ENCODE data around the gene DGKG. TPM values are rescaled to one million over a fixed set of nuclear protein-coding genes. Genes with fewer than 3 reads are reported as not detected.
A peak's percentile ranks its signal among the peaks of the same experiment; 100 is the strongest.

Gene DGKG
- polyA plus RNA-seq, 6 donors from 2014 or later, result 0.30 to 0.68 (median 0.54) TPM; not detected in 2

- ATAC-seq (ENCODE audit: low read depth in 2 of 2), result no peak
- no peak for DNase-seq
- H3K9me3 Mint-ChIP-seq, result no peaks in the 10 kb centered on the region
- H3K27ac Mint-ChIP-seq, result no peak overlapping the region
- peaks cover 2 to 12% (median 2%) of the 10 kb centered on the region in 3 donors for H3K4me1 Mint-ChIP-seq
- peaks cover 8 to 45% (median 22%) of the 10 kb centered on the region in 3 donors for H3K27me3 Mint-ChIP-seq
- peaks cover 0 to 4% of the 10 kb centered on the region in 2 donors for H3K36me3 Mint-ChIP-seq
- H3K4me3 Mint-ChIP-seq, result no peak overlapping the region
These were observed 147.4 kb downstream of the DGKG start for GRCh38 chr3:186214670-186215069.

- H3K27me3 Mint-ChIP-seq, result peaks cover 8 to 39% (median 22%) of the 10 kb centered on the region in 3 donors
These were observed 148.1 kb downstream of the DGKG start for GRCh38 chr3:186213946-186214345.

GRCh38 chr3:186212611-186213010 is 149.4 kb downstream of the DGKG start:
- Mint-ChIP-seq H3K27ac (no peak overlapping the region), H3K27me3 (peaks cover 8 to 39% (median 20%) of the 10 kb centered on the region in 3 donors), H3K9me3 (peaks cover 0 to 1% (median 0%) of the 10 kb centered on the region in 7 donors), H3K4me1 (peaks cover 12 to 29% (median 15%) of the 10 kb centered on the region in 3 donors), H3K36me3 (peaks cover 0 to 4% of the 10 kb centered on the region in 2 donors), H3K4me3 (no peak overlapping the region)
- no peak for DNase-seq
- ATAC-seq (ENCODE audit: low read depth in 2 of 2), result no peak

More at GRCh38 chr3:186213946-186214345, 148.1 kb downstream of the DGKG start:
- Mint-ChIP-seq H3K9me3 (no peaks in the 10 kb centered on the region), H3K27ac (no peak overlapping the region), H3K4me3 (no peak overlapping the region), H3K4me1 (peaks cover 6 to 19% (median 8%) of the 10 kb centered on the region in 3 donors), H3K36me3 (peaks cover 0 to 4% of the 10 kb centered on the region in 2 donors)
- DNase-seq, result no peak
- ATAC-seq (ENCODE audit: low read depth in 2 of 2), result no peak

GRCh38 chr3:186210852-186211500 is 151.1 kb downstream of the DGKG start:
- H3K4me3 Mint-ChIP-seq, result peak overlapping the region in 1 of 8 donors; percentile 30
- H3K4me1 Mint-ChIP-seq, result peaks cover 12 to 29% (median 15%) of the 10 kb centered on the region in 3 donors
- DNase-seq (no peak), ATAC-seq (ENCODE audit: low read depth in 2 of 2) (no peak)
- no peak overlapping the region for H3K27ac Mint-ChIP-seq
- H3K9me3 Mint-ChIP-seq, result peaks cover 0 to 1% (median 0%) of the 10 kb centered on the region in 7 donors
- H3K36me3 Mint-ChIP-seq, result peaks cover 0 to 4% of the 10 kb centered on the region in 2 donors
- H3K27me3 Mint-ChIP-seq, result peaks cover 8 to 33% (median 15%) of the 10 kb centered on the region in 3 donors

- peaks cover 0 to 1% (median 0%) of the 10 kb centered on the region in 7 donors for H3K9me3 Mint-ChIP-seq
- H3K4me1 Mint-ChIP-seq, result peaks cover 12 to 29% (median 15%) of the 10 kb centered on the region in 3 donors
- peak overlapping the region in 1 of 6 donors; percentile 84 for H3K27ac Mint-ChIP-seq
- H3K4me3 Mint-ChIP-seq, result peak overlapping the region in 2 of 8 donors; percentile 40 to 53
- peaks cover 0 to 4% of the 10 kb centered on the region in 2 donors for H3K36me3 Mint-ChIP-seq
- ATAC-seq (ENCODE audit: low read depth in 2 of 2), result no peak
- DNase-seq, result no peak
- peaks cover 8 to 33% (median 15%) of the 10 kb centered on the region in 3 donors for H3K27me3 Mint-ChIP-seq
These were observed 152.0 kb downstream of the DGKG start for GRCh38 chr3:186209810-186210752.

- Mint-ChIP-seq H3K4me1 (peaks cover 12 to 29% (median 15%) of the 10 kb centered on the region in 3 donors), H3K36me3 (no peaks in the 10 kb centered on the region), H3K27me3 (peaks cover 8 to 25% (median 9%) of the 10 kb centered on the region in 3 donors), H3K9me3 (peaks cover 0 to 1% (median 0%) of the 10 kb centered on the region in 7 donors), H3K27ac (peak overlapping the region in 3 of 6 donors; percentile 12 to 70 (median 42)), H3K4me3 (no peak overlapping the region)
- peak; percentile 52 to 62 for ATAC-seq (ENCODE audit: low read depth in 2 of 2)
- no peak for DNase-seq
These were observed 153.6 kb downstream of the DGKG start for GRCh38 chr3:186208296-186208989.

GRCh38 chr3:186207515-186207914 is 154.5 kb downstream of the DGKG start:
- Mint-ChIP-seq H3K4me3 (no peak overlapping the region), H3K27me3 (peaks cover 0 to 16% (median 4%) of the 10 kb centered on the region in 3 donors), H3K9me3 (peaks cover 0 to 1% (median 0%) of the 10 kb centered on the region in 7 donors), H3K36me3 (no peaks in the 10 kb centered on the region), H3K27ac (peak overlapping the region in 3 of 6 donors; percentile 42 to 72 (median 69)), H3K4me1 (peaks cover 12 to 29% (median 15%) of the 10 kb centered on the region in 3 donors)
- DNase-seq (no peak), ATAC-seq (ENCODE audit: low read depth in 2 of 2) (no peak)

GRCh38 chr3:186200726-186201125 is 161.3 kb downstream of the DGKG start:
- Mint-ChIP-seq H3K9me3 (no peaks in the 10 kb centered on the region), H3K4me1 (no peaks in the 10 kb centered on the region), H3K36me3 (no peaks in the 10 kb centered on the region), H3K27ac (no peak overlapping the region), H3K27me3 (peaks cover 0 to 11% (median 2%) of the 10 kb centered on the region in 3 donors), H3K4me3 (no peak overlapping the region)
- ATAC-seq (ENCODE audit: low read depth in 2 of 2) (no peak), DNase-seq (no peak)

- H3K4me3 Mint-ChIP-seq, result no peak overlapping the region
- peaks cover 0 to 28% (median 18%) of the 10 kb centered on the region in 3 donors for H3K27me3 Mint-ChIP-seq
- DNase-seq (no peak), ATAC-seq (ENCODE audit: low read depth in 2 of 2) (no peak)
- no peak overlapping the region for H3K27ac Mint-ChIP-seq
- H3K9me3 Mint-ChIP-seq, result no peaks in the 10 kb centered on the region
- no peaks in the 10 kb centered on the region for H3K36me3 Mint-ChIP-seq
- H3K4me1 Mint-ChIP-seq, result peaks cover 0 to 8% (median 7%) of the 10 kb centered on the region in 3 donors
These were observed 163.6 kb downstream of the DGKG start for GRCh38 chr3:186198442-186198841.

GRCh38 chr3:186194451-186194811 is 167.6 kb downstream of the DGKG start:
- Mint-ChIP-seq H3K9me3 (no peaks in the 10 kb centered on the region), H3K36me3 (no peaks in the 10 kb centered on the region), H3K4me1 (peaks cover 0 to 8% (median 7%) of the 10 kb centered on the region in 3 donors), H3K27me3 (peaks cover 27 to 57% (median 37%) of the 10 kb centered on the region in 3 donors), H3K4me3 (peak overlapping the region in 6 of 8 donors; percentile 53 to 80 (median 65)), H3K27ac (no peak overlapping the region)
- no peak for DNase-seq
- ATAC-seq (ENCODE audit: low read depth in 2 of 2), result no peak

- peak; percentile 36 to 51 for ATAC-seq (ENCODE audit: low read depth in 2 of 2)
- peaks cover 0 to 8% (median 7%) of the 10 kb centered on the region in 3 donors for H3K4me1 Mint-ChIP-seq
- no peak for DNase-seq
- peak overlapping the region in 6 of 8 donors; percentile 53 to 80 (median 65) for H3K4me3 Mint-ChIP-seq
- H3K36me3 Mint-ChIP-seq, result no peaks in the 10 kb centered on the region
- no peak overlapping the region for H3K27ac Mint-ChIP-seq
- no peaks in the 10 kb centered on the region for H3K9me3 Mint-ChIP-seq
- peaks cover 27 to 57% (median 37%) of the 10 kb centered on the region in 3 donors for H3K27me3 Mint-ChIP-seq
These were observed 168.2 kb downstream of the DGKG start for GRCh38 chr3:186193534-186194450.

- no peaks in the 10 kb centered on the region for H3K36me3 Mint-ChIP-seq
- peaks cover 27 to 57% (median 37%) of the 10 kb centered on the region in 3 donors for H3K27me3 Mint-ChIP-seq
- no peak for DNase-seq
- no peak for ATAC-seq (ENCODE audit: low read depth in 2 of 2)
- no peak overlapping the region for H3K4me3 Mint-ChIP-seq
- H3K4me1 Mint-ChIP-seq, result peaks cover 0 to 8% (median 7%) of the 10 kb centered on the region in 3 donors
- H3K27ac Mint-ChIP-seq, result no peak overlapping the region
- no peaks in the 10 kb centered on the region for H3K9me3 Mint-ChIP-seq
These were observed 169.2 kb downstream of the DGKG start for GRCh38 chr3:186192823-186193222.

All from naive B cell (primary cell).